PC-3 (cell line): ENCODE measurements around the gene CTCFL.

ENCODE experiments used
- EZH2 ChIP-seq: fragments of 300-600 bp; sonication (generic); IDR thresholded peaks from one replicate; pipeline ENCODE4 v1.6.1; 2017; ENCODE audit warnings: antibody characterized with exemption, mild to moderate bottlenecking, low read length; ENCODE audit not compliant: unreplicated experiment
- TF ChIP-seq, protein P1 (sequence below): fragments of 300-600 bp; sonication (generic); conservative IDR thresholded peaks from 2 replicates; pipeline ENCODE4 v1.5.1; 2017; ENCODE audit warnings: antibody characterized with exemption, low read depth, mild to moderate bottlenecking, low read length

DNA sequence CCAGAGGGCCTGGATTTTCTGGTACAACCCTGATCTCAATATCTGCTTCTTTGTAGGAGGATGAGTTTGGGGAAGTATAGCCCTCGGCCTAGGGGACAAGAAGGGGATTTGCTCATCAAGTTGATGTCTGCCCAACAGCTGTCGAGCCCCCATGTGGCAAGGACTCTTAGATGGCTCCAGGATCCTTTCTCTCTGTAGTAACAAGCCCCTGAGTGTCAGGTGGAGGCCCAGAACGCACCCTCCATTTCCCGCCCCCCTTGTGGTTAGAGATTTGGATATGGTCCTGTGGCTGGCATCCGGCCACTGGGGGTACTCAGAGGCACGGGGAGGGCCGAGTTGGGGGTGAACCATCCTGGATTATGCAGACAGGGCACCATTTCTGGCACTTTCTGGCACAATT lies 50.1 kb downstream of the CTCFL start:
- TF ChIP-seq, protein P1, sequence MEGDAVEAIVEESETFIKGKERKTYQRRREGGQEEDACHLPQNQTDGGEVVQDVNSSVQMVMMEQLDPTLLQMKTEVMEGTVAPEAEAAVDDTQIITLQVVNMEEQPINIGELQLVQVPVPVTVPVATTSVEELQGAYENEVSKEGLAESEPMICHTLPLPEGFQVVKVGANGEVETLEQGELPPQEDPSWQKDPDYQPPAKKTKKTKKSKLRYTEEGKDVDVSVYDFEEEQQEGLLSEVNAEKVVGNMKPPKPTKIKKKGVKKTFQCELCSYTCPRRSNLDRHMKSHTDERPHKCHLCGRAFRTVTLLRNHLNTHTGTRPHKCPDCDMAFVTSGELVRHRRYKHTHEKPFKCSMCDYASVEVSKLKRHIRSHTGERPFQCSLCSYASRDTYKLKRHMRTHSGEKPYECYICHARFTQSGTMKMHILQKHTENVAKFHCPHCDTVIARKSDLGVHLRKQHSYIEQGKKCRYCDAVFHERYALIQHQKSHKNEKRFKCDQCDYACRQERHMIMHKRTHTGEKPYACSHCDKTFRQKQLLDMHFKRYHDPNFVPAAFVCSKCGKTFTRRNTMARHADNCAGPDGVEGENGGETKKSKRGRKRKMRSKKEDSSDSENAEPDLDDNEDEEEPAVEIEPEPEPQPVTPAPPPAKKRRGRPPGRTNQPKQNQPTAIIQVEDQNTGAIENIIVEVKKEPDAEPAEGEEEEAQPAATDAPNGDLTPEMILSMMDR, result no peak
- no peak for TF ChIP-seq EZH2
